Measurements from ENCODE around the gene NOTCH3.

The NOTCH3 gene

GRCh38 chr19:15122331-15123030 lies 78.3 kb downstream of the NOTCH3 start:
- DNase-seq = no peak

- no peak for DNase-seq
These were observed 80.4 kb downstream of the NOTCH3 start for GRCh38 chr19:15120135-15121026.

GRCh38 chr19:15118789-15119494 lies 81.9 kb downstream of the NOTCH3 start:
- DNase-seq = no peak

GRCh38 chr19:15118248-15118647 lies 82.5 kb downstream of the NOTCH3 start:
- DNase-seq = no peak

GRCh38 chr19:15116856-15117255 lies 83.9 kb downstream of the NOTCH3 start:
- no peak for DNase-seq

- DNase-seq = no peak
These were observed 84.8 kb downstream of the NOTCH3 start for GRCh38 chr19:15115762-15116615.

GRCh38 chr19:15115080-15115479 lies 85.7 kb downstream of the NOTCH3 start:
- DNase-seq = no peak

GRCh38 chr19:15114153-15114540 lies 86.6 kb downstream of the NOTCH3 start:
- DNase-seq = no peak

GRCh38 chr19:15113245-15114152 lies 87.3 kb downstream of the NOTCH3 start:
- DNase-seq = no peak

- no peak for DNase-seq
These were observed 88.4 kb downstream of the NOTCH3 start for GRCh38 chr19:15112385-15112784.

GRCh38 chr19:15111758-15112157 lies 89.0 kb downstream of the NOTCH3 start:
- no peak for DNase-seq

GRCh38 chr19:15110418-15110815 lies 90.4 kb downstream of the NOTCH3 start:
- DNase-seq = no peak

- DNase-seq = no peak
These were observed 90.9 kb downstream of the NOTCH3 start for GRCh38 chr19:15109768-15110417.
